HG03045 (cell line): ENCODE results near the gene CAPRIN2.

Experiments
- ATAC-seq: cut with Tn5 transposase; IDR thresholded peaks from one replicate; pipeline ENCODE4 v1.9.1; 2021; ENCODE audit warnings: mild to moderate bottlenecking, moderate library complexity; ENCODE audit not compliant: unreplicated experiment

The CAPRIN2 gene

DNA sequence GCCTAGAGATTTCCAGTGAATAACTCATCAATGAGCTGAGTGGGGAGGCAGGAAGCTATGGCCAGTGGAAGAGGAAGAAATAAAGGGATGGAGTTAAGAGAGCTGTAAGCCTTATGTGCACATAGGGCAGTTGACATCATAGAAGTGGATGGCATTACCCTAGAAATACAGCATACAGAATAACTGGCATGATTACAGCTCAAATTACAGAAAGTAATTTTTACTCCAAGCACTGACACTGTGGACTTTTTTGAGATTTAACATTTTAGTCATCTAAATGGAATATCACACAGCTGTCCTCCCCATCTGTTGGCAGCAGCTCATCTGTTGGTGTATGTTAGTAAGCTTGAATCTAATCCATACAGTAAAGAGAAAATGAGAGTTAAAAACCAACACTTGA, 53.7 kb downstream of the CAPRIN2 start:
- no peak for ATAC-seq

DNA sequence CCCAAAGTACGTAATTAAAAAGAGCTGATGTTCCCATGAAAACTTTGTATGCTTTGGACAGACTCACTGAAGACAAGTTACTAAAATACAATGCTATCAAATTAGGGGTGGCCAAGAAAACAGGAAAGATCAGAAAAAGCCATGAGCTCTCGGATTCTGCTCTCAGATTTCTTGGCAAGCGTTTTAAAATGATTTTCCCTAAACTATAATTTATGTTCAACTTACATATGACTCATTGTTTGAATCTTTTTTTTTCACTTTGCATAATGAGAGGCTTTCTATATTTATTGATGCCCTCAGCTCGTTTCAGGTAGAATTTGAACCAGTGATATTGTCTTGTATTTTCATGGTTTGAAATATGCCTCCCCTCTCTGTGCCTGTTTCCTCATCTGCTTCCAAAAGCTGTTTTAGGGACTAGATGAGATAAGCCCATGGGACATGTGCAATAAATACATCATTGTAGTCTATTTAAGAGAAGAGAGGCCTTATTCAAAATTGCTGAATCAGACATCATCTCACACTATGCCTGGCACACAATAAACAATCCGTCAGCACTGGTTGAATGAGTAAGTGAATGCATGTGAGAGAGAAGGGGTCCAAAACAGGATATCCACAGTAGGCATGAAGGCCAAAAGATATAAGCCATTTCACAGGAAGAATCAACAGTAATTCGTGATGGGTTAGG, 54.4 kb downstream of the CAPRIN2 start:
- no peak for ATAC-seq

DNA sequence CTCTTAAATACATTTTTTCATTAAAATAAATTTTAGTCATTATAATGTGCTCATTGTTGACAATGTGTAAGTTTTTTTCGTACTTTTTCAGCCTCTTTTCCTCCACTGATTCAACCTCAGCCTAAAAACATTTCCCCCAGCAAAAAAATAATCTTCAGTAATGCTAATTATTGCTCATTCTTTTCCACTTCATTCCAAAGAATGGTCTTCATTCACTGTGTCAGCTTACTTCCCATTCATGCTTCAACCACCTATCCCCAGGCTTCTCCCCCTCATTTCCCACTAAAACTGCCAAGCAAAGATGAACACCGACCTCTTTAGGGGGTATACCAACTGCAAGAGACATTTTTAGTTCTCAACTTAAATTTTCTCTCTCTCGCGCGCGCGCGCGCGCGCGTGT, 56.4 kb downstream of the CAPRIN2 start:
- ATAC-seq: no peak

DNA sequence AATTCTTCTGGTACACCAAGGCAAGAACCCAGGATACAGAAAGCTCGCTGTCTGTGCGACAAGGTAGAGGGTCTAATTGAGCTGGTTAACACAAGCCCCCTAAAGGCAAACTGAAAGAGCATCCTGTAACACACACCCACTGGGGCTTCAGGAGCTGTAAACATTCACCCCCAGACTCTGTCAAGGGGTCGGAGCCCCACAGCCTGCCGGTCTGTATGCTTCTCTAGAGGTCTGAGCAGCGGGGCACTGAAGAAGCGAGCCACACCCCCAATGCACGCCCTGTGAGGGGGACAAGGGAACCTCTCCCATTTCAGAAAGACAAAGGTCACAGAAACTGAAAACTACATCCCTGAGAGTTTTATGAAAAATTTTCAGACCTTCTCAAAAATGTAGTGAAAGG, 57.8 kb downstream of the CAPRIN2 start:
- ATAC-seq: no peak

DNA sequence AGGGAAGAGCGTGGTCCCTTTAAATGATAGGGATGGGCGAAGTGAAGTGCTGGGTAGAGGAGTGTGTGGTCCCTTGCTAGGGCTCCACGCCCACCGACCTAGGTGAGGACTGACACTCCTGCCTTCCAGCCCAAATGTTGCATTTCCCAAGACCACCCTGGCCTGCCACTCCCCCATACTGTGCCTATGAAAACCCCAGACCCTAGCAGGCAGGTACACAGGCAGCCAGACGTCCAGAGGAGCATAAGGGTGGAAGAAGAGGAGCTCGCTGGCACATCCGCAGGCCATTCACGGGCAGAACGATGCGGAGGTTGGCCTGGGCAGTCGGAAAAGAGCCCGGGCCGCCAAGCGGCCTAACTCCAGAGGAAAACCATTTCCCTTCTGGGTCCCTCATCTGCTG, 58.3 kb downstream of the CAPRIN2 start:
- ATAC-seq: no peak

DNA sequence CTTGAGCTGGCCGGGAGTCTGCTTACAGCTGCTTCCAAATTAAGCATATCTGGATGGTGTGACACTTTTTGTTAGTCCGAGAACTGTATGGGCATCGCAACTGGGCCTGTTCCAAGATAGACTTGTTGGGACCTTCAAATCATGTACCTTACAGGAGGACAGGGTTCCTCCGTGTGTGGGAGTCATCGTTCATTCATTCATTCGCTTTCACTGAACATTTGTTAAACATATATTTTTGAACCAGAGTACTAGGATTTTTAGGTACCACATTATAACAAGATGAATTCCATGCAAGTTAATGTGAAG, 58.7 kb downstream of the CAPRIN2 start:
- ATAC-seq: peak; percentile 33

DNA sequence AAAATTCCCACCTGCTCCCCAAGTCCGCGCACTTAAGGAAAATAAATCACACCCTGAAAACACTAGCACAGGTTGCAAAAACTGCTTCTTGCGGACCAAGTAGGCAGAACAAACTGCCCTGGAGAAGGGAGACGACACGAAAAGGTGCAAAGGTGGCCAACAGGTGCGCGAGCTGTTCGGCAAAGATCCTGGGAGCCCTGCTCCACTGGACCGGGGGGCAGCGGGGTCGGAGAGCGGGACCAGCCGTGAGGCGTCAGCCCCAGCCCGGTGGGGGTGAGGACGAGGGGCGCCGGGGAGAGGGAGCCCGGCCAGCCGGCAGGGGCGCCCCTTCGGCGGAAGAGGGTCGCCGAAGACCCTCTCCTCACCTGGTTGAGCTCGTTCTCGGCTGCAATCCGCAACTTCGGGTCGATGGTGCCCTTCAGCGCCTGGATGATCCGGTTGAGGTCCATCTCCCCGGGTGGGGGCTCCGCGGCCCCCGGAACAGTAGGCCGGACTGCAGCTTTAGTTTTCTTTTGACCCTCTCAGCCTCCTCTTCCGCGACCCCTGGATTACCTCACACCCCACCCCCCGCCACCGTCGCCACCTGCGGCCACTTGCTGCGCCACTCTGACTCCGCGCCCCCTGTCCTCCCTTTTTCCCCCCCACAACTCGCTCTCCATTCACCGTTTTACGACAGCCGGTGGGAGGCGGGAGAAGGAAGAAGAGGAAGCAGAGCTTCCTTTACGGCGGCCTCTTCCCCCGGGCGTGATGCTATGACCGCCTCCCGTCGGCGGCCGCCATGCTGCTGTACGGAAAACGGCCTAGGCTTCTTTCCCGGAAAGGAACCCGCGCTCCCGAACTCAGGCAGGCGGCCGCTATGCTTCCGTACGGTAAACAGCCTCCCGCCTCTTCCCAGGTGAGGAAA, 59.3 kb downstream of the CAPRIN2 start, which contains the start of gene IPO8:
Gene IPO8, minus strand, starts transcription at position 671 of the 904 bp plus-strand sequence. Its CDS starts 222 bp downstream, at position 449.
- peak; percentile 77 for ATAC-seq

DNA sequence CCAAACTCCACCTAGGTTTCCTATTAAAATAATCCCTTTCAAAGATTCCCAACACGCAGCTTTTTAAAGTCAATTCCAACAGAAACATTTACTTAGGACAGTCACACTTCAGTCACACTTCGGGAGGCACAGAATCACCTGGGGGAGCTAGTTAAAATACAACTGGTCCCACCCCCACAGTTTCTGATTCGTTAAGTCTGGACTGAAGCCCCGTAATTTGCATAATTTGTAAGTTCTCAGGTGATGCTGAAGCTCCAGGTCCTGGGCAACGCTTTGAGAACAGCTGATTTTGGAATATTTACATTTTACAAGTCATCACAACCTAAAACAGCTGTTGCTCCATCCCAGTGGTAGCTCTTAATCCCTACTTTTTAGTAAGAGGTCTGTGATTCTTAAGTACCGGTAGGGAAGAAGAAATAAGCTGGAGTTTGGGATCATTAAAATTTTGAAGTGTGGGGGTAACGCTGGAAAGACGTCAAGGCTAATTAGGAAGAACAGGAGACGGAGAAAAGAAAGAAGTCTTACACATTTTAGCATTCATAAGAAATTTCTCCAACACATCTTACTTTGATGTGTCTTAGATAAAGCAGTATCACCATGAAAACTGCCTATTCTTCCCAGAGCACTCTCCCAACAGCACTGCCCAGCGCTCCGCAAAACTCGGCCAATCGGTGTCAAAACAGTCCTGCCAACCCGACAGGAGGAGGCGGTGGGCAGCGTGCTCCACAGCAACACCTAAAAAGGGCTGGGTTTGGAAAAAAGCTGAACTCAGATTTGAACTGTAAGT, 60.1 kb downstream of the CAPRIN2 start:
- peak; percentile 31 for ATAC-seq

DNA sequence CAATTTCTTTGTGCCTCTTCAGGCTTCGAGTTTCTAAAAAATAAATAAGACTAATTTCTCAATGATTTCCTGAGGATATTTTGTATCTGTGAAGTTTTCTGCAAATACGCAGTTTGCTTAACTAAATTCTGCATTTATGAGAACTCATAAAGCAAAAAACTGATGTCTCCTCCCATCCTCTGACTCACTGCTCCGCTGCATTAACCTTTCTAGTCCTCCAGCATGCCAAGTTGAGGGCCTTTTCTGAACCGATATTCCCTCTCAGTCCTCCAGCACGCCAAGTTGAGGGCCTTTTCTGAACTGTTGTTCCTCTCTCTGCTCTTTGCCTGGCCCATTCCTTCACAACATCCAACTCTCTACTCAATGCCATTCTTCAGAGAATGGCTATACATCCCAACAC, 62.3 kb downstream of the CAPRIN2 start:
- ATAC-seq: no peak

DNA sequence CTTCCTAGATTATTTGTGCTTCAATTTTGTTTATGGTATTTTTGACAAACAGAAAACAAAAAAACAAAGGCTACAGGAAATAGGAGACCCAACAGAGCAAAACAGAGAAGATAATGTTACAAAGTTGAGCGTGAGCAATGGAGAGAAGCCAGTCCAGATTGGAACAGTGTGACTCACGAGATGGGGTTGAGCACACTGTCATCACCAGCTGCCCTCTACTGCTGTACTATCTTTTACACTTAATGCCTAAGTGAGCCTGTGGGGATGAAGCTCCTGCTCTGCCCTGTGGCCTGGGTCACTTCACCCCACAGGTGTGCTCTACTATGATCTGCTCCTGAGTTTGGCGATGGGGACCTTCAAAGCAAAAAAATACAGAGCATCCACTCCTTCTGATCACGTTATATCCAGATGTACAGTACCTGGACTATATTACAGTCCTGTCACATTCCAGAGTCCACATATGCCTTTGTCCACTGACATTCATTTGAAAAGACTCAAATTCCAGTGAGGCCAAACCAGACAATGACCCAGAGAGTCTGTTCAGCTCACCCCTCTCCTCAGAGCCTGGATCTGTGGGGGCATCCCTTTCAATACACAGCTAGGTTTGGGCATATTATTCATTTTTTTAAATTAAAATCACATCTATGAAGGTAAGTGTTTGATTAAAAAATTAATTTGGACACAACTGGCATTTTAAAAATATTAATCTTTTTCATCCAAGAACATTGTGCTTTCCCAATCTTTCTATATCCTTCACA, 63.5 kb downstream of the CAPRIN2 start:
- ATAC-seq: no peak

DNA sequence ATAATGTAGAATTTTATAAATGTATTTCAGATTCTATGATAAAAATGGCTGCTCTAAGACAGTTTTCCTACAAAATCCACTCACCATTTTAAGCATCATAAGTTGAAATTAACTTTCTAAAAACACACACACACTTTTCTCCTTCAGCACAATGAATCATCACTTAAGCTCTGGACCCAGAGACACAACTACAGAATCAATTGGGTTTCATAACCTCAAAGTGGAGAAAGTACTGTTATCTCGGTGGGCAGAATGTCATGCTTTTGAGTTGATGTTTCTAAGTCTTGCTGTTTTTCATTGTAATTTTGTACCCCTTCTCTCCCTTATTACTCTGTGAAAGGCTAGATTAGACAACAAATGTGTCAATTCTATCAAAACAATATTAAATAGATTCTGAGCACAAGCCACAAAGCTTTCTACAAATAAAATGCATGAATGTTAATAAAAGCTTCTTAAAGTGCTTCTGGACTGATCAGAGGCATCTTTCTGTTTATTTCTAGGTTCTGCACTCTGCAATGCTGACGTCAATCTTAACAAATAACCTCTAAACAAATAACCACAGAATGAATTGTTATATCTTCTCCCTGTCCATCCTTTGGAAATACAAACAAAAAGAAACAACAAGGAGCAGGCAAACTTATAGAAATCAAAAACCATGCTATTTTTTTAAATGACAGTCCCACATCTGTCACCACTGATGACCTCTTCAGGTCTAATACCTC, 67.3 kb downstream of the CAPRIN2 start:
- ATAC-seq: no peak

DNA sequence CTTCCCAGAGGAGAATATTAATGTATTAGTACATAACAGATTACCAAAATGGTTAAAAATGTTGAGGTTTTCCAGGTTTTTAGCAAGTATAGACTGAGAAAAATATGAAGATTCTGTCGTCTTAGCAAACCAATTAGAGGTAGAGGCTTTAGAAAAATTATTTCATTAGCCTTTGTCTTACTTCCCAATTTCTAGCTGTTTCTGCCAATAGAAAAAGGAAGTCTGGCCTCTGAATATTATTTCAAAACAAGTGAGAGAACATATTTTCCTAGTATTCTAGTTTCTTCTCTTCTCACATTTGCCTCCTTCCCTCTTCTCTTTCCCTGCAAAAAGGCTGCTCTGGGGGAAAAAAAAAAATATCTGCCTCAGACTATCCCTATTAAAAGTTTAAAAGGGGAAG, 75.5 kb downstream of the CAPRIN2 start:
- no peak for ATAC-seq

DNA sequence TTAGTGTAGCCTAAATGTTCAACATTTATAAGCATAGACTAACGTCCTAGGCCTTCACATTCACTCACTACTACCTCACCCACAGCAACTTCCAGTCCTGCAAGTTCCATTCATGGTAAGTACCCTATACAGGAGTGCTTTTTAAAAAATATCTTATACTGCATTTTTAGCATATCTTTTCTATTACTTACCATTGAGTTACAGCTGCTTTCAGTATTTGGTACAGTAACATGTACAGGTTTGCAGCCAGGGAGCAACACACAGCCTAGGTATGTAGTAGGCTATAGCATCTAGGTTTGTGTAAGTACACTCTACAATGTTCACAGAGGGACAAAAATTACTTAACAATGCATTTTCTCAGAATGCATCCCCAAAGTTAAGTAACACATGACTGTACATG, 76.5 kb downstream of the CAPRIN2 start:
- no peak for ATAC-seq

DNA sequence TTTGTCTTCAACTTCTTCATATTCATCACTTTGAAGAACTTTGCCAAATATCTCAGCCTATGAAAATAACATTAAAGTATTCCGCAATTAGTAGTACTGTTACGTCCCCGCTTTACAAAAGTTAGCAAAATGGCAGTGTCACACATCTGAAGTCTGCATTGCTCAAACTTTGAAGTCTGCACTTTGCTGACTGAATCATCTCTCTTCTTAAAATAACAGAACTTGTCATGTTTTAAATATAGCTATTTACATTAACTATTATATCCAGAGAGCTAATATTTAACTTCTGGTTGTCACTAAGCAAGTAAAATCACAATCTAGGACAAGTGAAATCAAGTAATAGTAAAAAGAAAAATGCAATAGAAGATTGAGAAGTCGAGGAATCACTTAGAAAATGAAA, 93.5 kb downstream of the CAPRIN2 start:
- no peak for ATAC-seq
